Liver (tissue), 9 donors: ENCODE measurements around the gene YIPF6. TPM values are rescaled to one million over a fixed set of nuclear protein-coding genes. Genes with fewer than 3 reads are reported as not detected.

ENCODE experiments used
- DNase-seq: peaks from one replicate; pipeline ENCODE4 v3.0.0-alpha.2; 2017; ENCODE audit warnings: low spot score
- H3K27ac ChIP-seq, 2 donors: one replicate each; pipeline ENCODE4 v1.7.0; 2013; ENCODE audit warnings: inconsistent platforms in 2 of 2, low read length in 2 of 2, control low read depth in 1 of 2, low read depth in 1 of 2, mild to moderate bottlenecking in 1 of 2
- H3K27me3 ChIP-seq, 4 donors: one replicate each; pipeline versions ENCODE4 v1.6.1 to v1.7.0; 2013; ENCODE audit warnings: low read length in 3 of 4, inconsistent platforms in 1 of 4, mild to moderate bottlenecking in 1 of 4, moderate library complexity in 1 of 4; ENCODE audit not compliant: control insufficient read depth in 4 of 4, insufficient read depth in 4 of 4
- H3K36me3 ChIP-seq, 4 donors: one replicate each; pipeline versions ENCODE4 v1.6.1 to v1.7.0; 2013; ENCODE audit warnings: low read length in 3 of 4, mild to moderate bottlenecking in 3 of 4, low read depth in 1 of 4, moderate library complexity in 1 of 4; ENCODE audit not compliant: control insufficient read depth in 4 of 4, insufficient read depth in 3 of 4
- H3K4me1 ChIP-seq, 4 donors: one replicate each; pipeline versions ENCODE4 v1.6.1 to v1.7.0; 2013; ENCODE audit warnings: low read length in 3 of 4, mild to moderate bottlenecking in 3 of 4, moderate library complexity in 1 of 4; ENCODE audit not compliant: control insufficient read depth in 4 of 4, insufficient read depth in 4 of 4
- H3K4me3 ChIP-seq, 3 donors: one replicate each; pipeline versions ENCODE4 v1.6.1 to v1.7.0; 2013; ENCODE audit warnings: low read length in 3 of 3, control low read depth in 1 of 3, low read depth in 1 of 3, mild to moderate bottlenecking in 1 of 3
- H3K9ac ChIP-seq, 2 donors: one replicate each; pipeline ENCODE4 v1.7.0; 2013; ENCODE audit warnings: low read length in 2 of 2, mild to moderate bottlenecking in 2 of 2, moderate library complexity in 2 of 2, control low read depth in 1 of 2, low read depth in 1 of 2
- H3K9me3 ChIP-seq, 4 donors: one replicate each; pipeline versions ENCODE4 v1.6.1 to v1.7.0; 2013; ENCODE audit warnings: low read length in 3 of 4; ENCODE audit not compliant: control insufficient read depth in 4 of 4
- ATF3 ChIP-seq: IDR thresholded peaks from 2 replicates; pipeline ENCODE4 v1.6.1; 2016; ENCODE audit warnings: antibody characterized with exemption
- CTCF ChIP-seq: fragments of 150-350 bp; IDR thresholded peaks from 2 replicates; pipeline ENCODE4 v1.5.1; 2017; ENCODE audit warnings: improper control_type of control experiment, low read depth, low read length; ENCODE audit not compliant: missing input control
- EGR1 ChIP-seq, 2 donors: IDR thresholded peaks; 2 replicates each; pipeline ENCODE4 v1.6.1; 2016 to 2018; ENCODE audit warnings: antibody characterized with exemption in 2 of 2, low read depth in 2 of 2
- FOXA2 ChIP-seq: IDR thresholded peaks from 2 replicates; pipeline ENCODE4 v1.6.1; 2016; ENCODE audit warnings: antibody characterized with exemption
- GABPA ChIP-seq, 2 donors: IDR thresholded peaks in 1 of 2; conservative IDR thresholded peaks in 1 of 2; 2 replicates each; pipeline ENCODE4 v1.6.1; 2016; ENCODE audit warnings: antibody characterized with exemption in 2 of 2, mild to moderate bottlenecking in 1 of 2, moderate library complexity in 1 of 2
- HNF4G ChIP-seq: IDR thresholded peaks from 2 replicates; pipeline ENCODE4 v1.6.1; 2016; ENCODE audit warnings: antibody characterized with exemption
- JUND ChIP-seq, 2 donors: IDR thresholded peaks; 2 replicates each; pipeline ENCODE4 v1.6.1; 2016; ENCODE audit warnings: antibody characterized with exemption in 2 of 2
- MAX ChIP-seq: IDR thresholded peaks from 2 replicates; pipeline ENCODE4 v1.6.1; 2016; ENCODE audit warnings: antibody characterized with exemption
- RAD21 ChIP-seq, 2 donors: IDR thresholded peaks; 2 replicates each; pipeline ENCODE4 v1.6.1; 2016; ENCODE audit warnings: antibody characterized with exemption in 2 of 2, mild to moderate bottlenecking in 2 of 2
- REST ChIP-seq: IDR thresholded peaks from 2 replicates; pipeline ENCODE4 v1.6.1; 2016; ENCODE audit warnings: antibody characterized with exemption, mild to moderate bottlenecking
- RXRA ChIP-seq, 2 donors: IDR thresholded peaks; 2 replicates each; pipeline ENCODE4 v1.6.1; 2017 to 2018; ENCODE audit warnings: antibody characterized with exemption in 2 of 2, mild to moderate bottlenecking in 1 of 2
- SP1 ChIP-seq: IDR thresholded peaks from 2 replicates; pipeline ENCODE4 v1.6.1; 2018; ENCODE audit warnings: antibody characterized with exemption, mild to moderate bottlenecking
- YY1 ChIP-seq: IDR thresholded peaks from 2 replicates; pipeline ENCODE4 v1.6.1; 2016; ENCODE audit warnings: antibody characterized with exemption, mild to moderate bottlenecking
- ZBTB33 ChIP-seq: IDR thresholded peaks from 2 replicates; pipeline ENCODE4 v1.6.1; 2016; ENCODE audit warnings: antibody characterized with exemption
- WGBS: extraction: QIAGEN DNeasy Blood & Tissue Kit; methylation state at CpG from one replicate; pipeline ENCODE4 v1.1.7; 2013; 5-methylcytosine and 5-hydroxymethylcytosine counted together
- polyA plus RNA-seq, 2 donors: library from polyadenylated mRNA; stranded (reverse) in 1 of 2; unstranded in 1 of 2; fragments of 200-250 nt in 1 of 2; fragments of >200 nt in 1 of 2; fragmentation: Nextera tagmentation in 1 of 2; extraction: Ambion mirVana in 1 of 2; gene quantifications; one replicate each; pipeline versions ENCODE4 v1.2.1 to v1.2.3, GENCODE V29; 2013 to 2015
- total RNA-seq, 2 donors: library from RNA; depleted of rRNA; stranded (reverse); fragments of >200 nt; gene quantifications; one replicate each; pipeline ENCODE4 v1.2.3, GENCODE V29; 2014
- donor health status: healthy.
- donor health status: healthy.
- donor health status: healthy.
- donor health status: healthy.
- donor health status: healthy.

Gene YIPF6
- total and polyA plus RNA-seq, 4 donors, result 11.9 to 36.3 (median 28.4) TPM

GRCh38 chrX:68490644-68491043, 8.2 kb upstream of the YIPF6 start:
- peak; percentile 29 to 68 for TF ChIP-seq RAD21 (IDR thresholded peaks at IDR 0.05)
- TF ChIP-seq REST, result no peak
- TF ChIP-seq RXRA (IDR thresholded peaks at IDR 0.05), result no peak
- TF ChIP-seq JUND (IDR thresholded peaks at IDR 0.05), result no peak
- no peak for TF ChIP-seq HNF4G
- TF ChIP-seq CTCF, result peak; percentile 38
- no peak for DNase-seq
- Histone ChIP-seq H3K9me3 (no peaks in the 10 kb centered on the region), H3K27ac (no peak overlapping the region), H3K4me1 (peaks cover 0 to 2% (median 0%) of the 10 kb centered on the region in 4 donors), H3K9ac (no peak overlapping the region), H3K36me3 (no peaks in the 10 kb centered on the region), H3K4me3 (no peak overlapping the region), H3K27me3 (no peaks in the 10 kb centered on the region)

GRCh38 chrX:68492583-68492982, 6.3 kb upstream of the YIPF6 start:
- WGBS, result 91% methylated on average over 2 of the region's 2 CpGs

More at GRCh38 chrX:68492583-68492982, 6.3 kb upstream of the YIPF6 start:
- peaks cover 0 to 2% (median 0%) of the 10 kb centered on the region in 4 donors for H3K4me1 ChIP-seq
- H3K9me3 ChIP-seq, result no peaks in the 10 kb centered on the region
- no peak overlapping the region for H3K27ac ChIP-seq
- H3K9ac ChIP-seq, result no peak overlapping the region
- H3K4me3 ChIP-seq, result no peak overlapping the region
- H3K27me3 ChIP-seq, result no peaks in the 10 kb centered on the region
- H3K36me3 ChIP-seq, result no peaks in the 10 kb centered on the region
- TF ChIP-seq CTCF, result no peak
- no peak for TF ChIP-seq YY1
- no peak for TF ChIP-seq ZBTB33
- TF ChIP-seq ATF3, result no peak
- no peak for TF ChIP-seq REST
- no peak for TF ChIP-seq EGR1 (IDR thresholded peaks at IDR 0.05; ENCODE audit: low read depth in 2 of 2)
- TF ChIP-seq JUND (IDR thresholded peaks at IDR 0.05), result no peak
- no peak for TF ChIP-seq MAX
- TF ChIP-seq RAD21 (IDR thresholded peaks at IDR 0.05), result no peak
- no peak for TF ChIP-seq SP1
- no peak for TF ChIP-seq FOXA2
- TF ChIP-seq HNF4G, result no peak
- no peak for TF ChIP-seq GABPA (IDR thresholded peaks at IDR 0.05 in 1 of 2, conservative IDR thresholded peaks at IDR 0.05 in 1 of 2)
- DNase-seq, result no peak
